ENCODE data around the gene KCNJ11.
A peak's percentile ranks its signal among the peaks of the same experiment; 100 is the strongest.

The KCNJ11 gene

DNA sequence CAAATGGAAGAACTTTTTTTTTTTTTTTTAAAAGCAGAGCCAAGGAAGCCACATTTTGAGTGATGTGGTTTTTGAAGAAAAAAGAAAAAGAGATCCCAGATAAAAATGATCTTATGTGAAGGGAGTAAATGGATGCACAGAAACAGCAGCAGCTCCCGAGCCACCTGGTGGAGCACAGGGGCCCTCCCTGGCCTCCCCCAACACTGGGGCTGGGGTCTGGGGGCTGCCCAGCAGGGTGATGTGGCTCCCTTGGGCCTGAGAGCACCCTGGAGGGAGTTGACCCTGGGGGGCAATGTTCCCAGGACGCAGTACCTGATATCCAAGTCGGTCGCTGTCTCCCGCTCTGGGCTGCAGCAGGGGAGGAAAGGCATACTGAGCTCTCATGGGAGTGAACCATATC, 26.5 kb upstream of the KCNJ11 start:
- Histone ChIP-seq H3K9me3 (ENCODE audit: insufficient read depth, low read length) (no peaks in the 10 kb centered on the region), H3K4me3 (ENCODE audit: insufficient read length, low read depth) (no peak overlapping the region), H3K9ac (ENCODE audit: insufficient read length, low read depth) (no peak overlapping the region), H3K27me3 (ENCODE audit: insufficient read depth, insufficient read length) (no peaks in the 10 kb centered on the region), H3K4me1 (ENCODE audit: insufficient read depth, insufficient read length) (peaks cover 2% of the 10 kb centered on the region), H3K36me3 (ENCODE audit: insufficient read depth, insufficient read length, low read length) (no peaks in the 10 kb centered on the region)
- TF ChIP-seq YY1 (IDR thresholded peaks at IDR 0.05; ENCODE audit: insufficient read depth, insufficient read length), result no peak
- no peak for TF ChIP-seq ZNF274 (IDR thresholded peaks at IDR 0.05; ENCODE audit: low read depth, low read length)
- TF ChIP-seq SUZ12 (IDR thresholded peaks at IDR 0.05; ENCODE audit: extremely low read depth, insufficient read depth, insufficient read length), result no peak
- no peak for DNase-seq (ENCODE audit: low read depth, low spot score)

DNA sequence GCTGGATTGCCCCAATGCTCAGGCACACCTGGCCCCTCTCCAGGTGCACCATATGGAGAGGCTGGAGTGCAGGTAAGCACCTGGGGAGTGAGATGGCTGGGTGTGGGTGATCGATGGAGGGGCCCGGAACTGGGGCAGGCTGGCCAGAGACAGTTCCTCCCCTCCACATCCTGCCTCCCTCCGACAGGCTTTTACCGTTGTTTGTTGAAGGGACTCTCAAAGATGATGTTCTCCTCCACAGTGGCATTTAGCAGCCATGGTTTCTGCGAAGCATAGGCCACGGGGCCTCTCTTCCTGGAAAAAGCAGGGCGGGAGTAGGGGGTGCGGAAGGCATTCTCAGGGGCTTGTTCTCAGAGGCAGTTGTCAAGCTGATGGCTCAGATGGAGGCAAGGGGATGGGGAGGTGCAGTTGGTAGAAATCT, 25.9 kb upstream of the KCNJ11 start:
- H3K27me3 ChIP-seq (ENCODE audit: insufficient read depth, insufficient read length), result no peaks in the 10 kb centered on the region

DNA sequence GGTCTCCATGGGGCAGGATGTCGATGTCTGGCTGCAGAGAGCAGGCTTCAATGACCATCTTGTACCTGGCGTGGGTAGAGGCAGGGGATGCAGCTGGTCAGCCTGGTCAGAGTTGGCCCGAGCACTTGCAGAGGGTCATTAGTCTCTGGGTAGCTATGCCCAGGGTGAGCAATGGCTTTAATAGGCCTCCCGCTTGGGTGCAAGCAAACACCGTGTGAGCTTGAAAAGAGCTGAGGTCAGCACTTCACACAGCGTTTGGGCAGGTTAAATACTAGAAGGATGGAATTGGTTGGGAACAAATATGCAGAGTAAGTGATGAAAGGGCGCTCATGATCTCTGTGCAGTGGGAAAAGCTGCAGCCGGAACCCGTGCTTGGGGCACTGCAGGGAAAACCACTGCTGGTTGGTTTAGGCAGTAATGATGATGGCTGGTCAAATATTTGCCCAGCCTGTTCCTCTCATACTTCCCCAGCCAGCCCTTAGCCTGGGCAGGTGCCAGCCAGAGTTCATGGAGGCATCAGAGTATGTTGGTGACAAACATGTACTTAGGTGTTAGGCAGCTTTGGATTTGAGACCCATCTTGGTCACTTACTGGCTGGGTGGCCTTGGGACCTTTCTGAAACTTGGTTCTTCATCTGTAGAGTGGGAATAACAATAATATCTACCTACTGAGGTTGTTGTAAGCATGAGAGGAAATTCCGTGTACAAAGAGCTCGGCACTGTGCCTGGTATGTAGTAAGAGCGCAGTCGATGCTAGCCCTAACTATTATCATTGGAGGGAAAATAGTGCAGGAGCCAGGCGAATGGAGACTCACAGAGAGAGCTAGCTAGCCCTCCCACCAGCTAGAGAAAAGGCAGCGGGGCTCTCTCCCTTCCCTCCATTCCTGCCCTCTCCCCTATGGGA, 25.2 kb upstream of the KCNJ11 start:
- Histone ChIP-seq H3K4me1 (ENCODE audit: insufficient read depth, insufficient read length) (peaks cover 2% of the 10 kb centered on the region), H3K9me3 (ENCODE audit: insufficient read depth, low read length) (no peaks in the 10 kb centered on the region), H3K36me3 (ENCODE audit: insufficient read depth, insufficient read length, low read length) (no peaks in the 10 kb centered on the region), H3K4me3 (ENCODE audit: insufficient read length, low read depth) (no peak overlapping the region), H3K9ac (ENCODE audit: insufficient read length, low read depth) (no peak overlapping the region), H3K27me3 (ENCODE audit: insufficient read depth, insufficient read length) (no peaks in the 10 kb centered on the region)
- DNase-seq (ENCODE audit: low read depth, low spot score), result no peak
- TF ChIP-seq YY1 (IDR thresholded peaks at IDR 0.05; ENCODE audit: insufficient read depth, insufficient read length) (no peak), SUZ12 (IDR thresholded peaks at IDR 0.05; ENCODE audit: extremely low read depth, insufficient read depth, insufficient read length) (no peak)

More for the DNA sequence above, 25.9 kb upstream of the KCNJ11 start:
- no peak for DNase-seq (ENCODE audit: low read depth, low spot score)
- no peaks in the 10 kb centered on the region for H3K9me3 ChIP-seq (ENCODE audit: insufficient read depth, low read length)
- H3K9ac ChIP-seq (ENCODE audit: insufficient read length, low read depth), result no peak overlapping the region
- H3K4me1 ChIP-seq (ENCODE audit: insufficient read depth, insufficient read length), result peaks cover 2% of the 10 kb centered on the region
- TF ChIP-seq SUZ12 (IDR thresholded peaks at IDR 0.05; ENCODE audit: extremely low read depth, insufficient read depth, insufficient read length) (no peak), ZNF274 (IDR thresholded peaks at IDR 0.05; ENCODE audit: low read depth, low read length) (no peak), YY1 (IDR thresholded peaks at IDR 0.05; ENCODE audit: insufficient read depth, insufficient read length) (no peak)
- H3K36me3 ChIP-seq (ENCODE audit: insufficient read depth, insufficient read length, low read length), result no peaks in the 10 kb centered on the region
- no peak overlapping the region for H3K4me3 ChIP-seq (ENCODE audit: insufficient read length, low read depth)

DNA sequence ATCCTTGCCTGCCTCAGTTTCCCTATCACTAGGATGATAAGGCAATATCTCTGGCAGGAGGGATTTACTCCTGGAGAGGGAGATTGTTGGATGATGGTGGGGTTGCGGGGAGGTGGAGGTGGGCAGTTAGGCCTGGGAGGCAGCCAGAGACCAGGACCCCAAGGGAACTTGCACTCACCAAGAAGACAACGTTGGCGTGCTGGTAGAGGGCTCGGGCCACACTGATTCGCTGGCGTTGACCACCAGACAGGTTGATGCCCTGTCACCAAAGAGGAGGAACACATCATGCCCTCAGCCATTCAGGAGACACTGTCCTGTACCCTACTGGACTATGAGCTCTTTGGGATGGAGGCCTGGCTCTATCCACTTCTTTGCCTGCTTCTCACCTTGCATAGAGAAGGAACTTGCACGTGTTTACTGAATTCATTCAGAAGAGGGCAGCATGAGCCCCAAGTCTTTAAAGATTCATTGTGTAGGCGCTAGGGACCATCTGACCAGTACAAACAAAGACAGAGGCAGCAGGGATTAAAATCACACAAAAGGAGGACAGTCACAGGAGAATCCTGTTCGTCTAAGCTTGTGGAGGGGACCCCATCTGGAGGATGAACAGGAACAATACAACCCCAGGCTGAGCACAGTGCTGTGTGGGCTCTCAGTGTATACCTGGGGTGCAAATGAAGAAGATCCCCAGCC, 24.2 kb upstream of the KCNJ11 start:
- Histone ChIP-seq H3K4me1 (ENCODE audit: insufficient read depth, insufficient read length) (peaks cover 2% of the 10 kb centered on the region), H3K4me3 (ENCODE audit: insufficient read length, low read depth) (no peak overlapping the region), H3K9me3 (ENCODE audit: insufficient read depth, low read length) (no peaks in the 10 kb centered on the region), H3K36me3 (ENCODE audit: insufficient read depth, insufficient read length, low read length) (no peaks in the 10 kb centered on the region), H3K9ac (ENCODE audit: insufficient read length, low read depth) (no peak overlapping the region), H3K27me3 (ENCODE audit: insufficient read depth, insufficient read length) (no peaks in the 10 kb centered on the region)
- TF ChIP-seq ZNF274 (IDR thresholded peaks at IDR 0.05; ENCODE audit: low read depth, low read length), result no peak
- no peak for TF ChIP-seq YY1 (IDR thresholded peaks at IDR 0.05; ENCODE audit: insufficient read depth, insufficient read length)
- TF ChIP-seq SUZ12 (IDR thresholded peaks at IDR 0.05; ENCODE audit: extremely low read depth, insufficient read depth, insufficient read length), result no peak
- DNase-seq (ENCODE audit: low read depth, low spot score), result peak; percentile 13

DNA sequence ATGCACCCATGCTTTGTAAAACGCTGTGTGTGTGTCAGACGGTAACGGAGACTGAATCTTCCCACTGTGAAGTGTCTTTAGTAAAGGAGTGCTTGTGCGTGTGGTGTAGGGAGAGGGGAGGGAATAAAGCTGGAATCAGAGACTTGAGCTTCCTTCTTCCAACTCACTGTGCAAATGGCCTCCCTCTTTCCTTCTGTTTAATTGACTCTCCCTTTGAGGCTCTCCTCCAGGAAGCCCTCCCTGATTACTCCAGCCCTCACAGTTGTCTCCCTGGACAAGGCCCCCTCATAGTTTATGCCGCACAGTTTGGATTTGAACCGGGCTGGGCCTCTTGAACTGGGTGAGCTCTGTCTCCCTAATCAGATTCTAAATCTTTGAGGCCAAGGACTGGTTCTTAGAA, 23.0 kb upstream of the KCNJ11 start:
- Histone ChIP-seq H3K9me3 (ENCODE audit: insufficient read depth, low read length) (no peaks in the 10 kb centered on the region), H3K36me3 (ENCODE audit: insufficient read depth, insufficient read length, low read length) (no peaks in the 10 kb centered on the region), H3K9ac (ENCODE audit: insufficient read length, low read depth) (no peak overlapping the region), H3K4me3 (ENCODE audit: insufficient read length, low read depth) (no peak overlapping the region), H3K4me1 (ENCODE audit: insufficient read depth, insufficient read length) (peaks cover 2% of the 10 kb centered on the region), H3K27me3 (ENCODE audit: insufficient read depth, insufficient read length) (no peaks in the 10 kb centered on the region)
- DNase-seq (ENCODE audit: low read depth, low spot score), result no peak
- no peak for TF ChIP-seq ZNF274 (IDR thresholded peaks at IDR 0.05; ENCODE audit: low read depth, low read length)
- no peak for TF ChIP-seq SUZ12 (IDR thresholded peaks at IDR 0.05; ENCODE audit: extremely low read depth, insufficient read depth, insufficient read length)
- TF ChIP-seq YY1 (IDR thresholded peaks at IDR 0.05; ENCODE audit: insufficient read depth, insufficient read length), result no peak

DNA sequence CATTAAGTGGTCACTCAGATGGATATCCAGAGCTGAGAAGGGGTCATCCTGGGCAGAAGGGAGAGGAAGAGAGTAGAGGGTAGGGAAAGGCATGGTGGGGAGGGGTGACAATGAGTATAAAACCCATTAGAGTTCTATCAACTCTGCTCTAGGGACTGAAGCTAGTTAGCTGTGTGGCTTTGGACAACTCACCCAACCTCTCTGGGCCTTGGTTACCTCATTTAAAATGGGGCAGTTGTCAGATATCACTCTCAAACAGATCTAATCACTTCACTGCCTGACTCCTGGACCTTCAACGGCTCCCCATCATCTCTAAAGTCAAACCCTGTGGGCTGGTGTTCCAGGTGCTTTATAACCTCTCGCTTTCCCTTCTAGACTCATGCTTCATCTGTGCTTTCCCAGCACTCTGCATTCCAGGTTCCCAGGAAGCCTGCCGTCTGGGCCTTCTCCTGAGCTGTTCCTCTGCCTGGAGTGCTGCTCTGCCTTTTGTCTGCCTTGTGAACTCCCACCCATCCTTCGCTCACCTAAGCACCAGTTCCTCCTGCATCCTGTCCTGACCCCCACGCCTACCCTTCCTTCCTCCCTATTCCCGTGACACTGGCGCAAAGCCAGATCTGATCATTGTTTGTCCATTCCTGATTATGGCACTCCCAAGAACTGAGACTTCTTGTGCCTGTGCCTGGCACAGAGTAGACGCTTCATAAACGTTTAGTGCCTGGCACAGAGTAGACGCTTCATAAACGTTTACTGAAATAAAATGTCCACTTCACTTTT, 22.3 kb upstream of the KCNJ11 start:
- Histone ChIP-seq H3K4me3 (ENCODE audit: insufficient read length, low read depth) (no peak overlapping the region), H3K4me1 (ENCODE audit: insufficient read depth, insufficient read length) (peaks cover 2% of the 10 kb centered on the region), H3K36me3 (ENCODE audit: insufficient read depth, insufficient read length, low read length) (no peaks in the 10 kb centered on the region), H3K9ac (ENCODE audit: insufficient read length, low read depth) (no peak overlapping the region), H3K9me3 (ENCODE audit: insufficient read depth, low read length) (no peaks in the 10 kb centered on the region), H3K27me3 (ENCODE audit: insufficient read depth, insufficient read length) (no peaks in the 10 kb centered on the region)
- TF ChIP-seq SUZ12 (IDR thresholded peaks at IDR 0.05; ENCODE audit: extremely low read depth, insufficient read depth, insufficient read length) (no peak), ZNF274 (IDR thresholded peaks at IDR 0.05; ENCODE audit: low read depth, low read length) (no peak), YY1 (IDR thresholded peaks at IDR 0.05; ENCODE audit: insufficient read depth, insufficient read length) (no peak)
- no peak for DNase-seq (ENCODE audit: low read depth, low spot score)
